NCI-H774 (cell line): ENCODE results near the gene NBEAL2.

ENCODE experiments used
- DNase-seq: peaks from one replicate; lab custom pipeline; 2025; lab: John Stamatoyannopoulos, UW

NBEAL2 gene

DNA sequence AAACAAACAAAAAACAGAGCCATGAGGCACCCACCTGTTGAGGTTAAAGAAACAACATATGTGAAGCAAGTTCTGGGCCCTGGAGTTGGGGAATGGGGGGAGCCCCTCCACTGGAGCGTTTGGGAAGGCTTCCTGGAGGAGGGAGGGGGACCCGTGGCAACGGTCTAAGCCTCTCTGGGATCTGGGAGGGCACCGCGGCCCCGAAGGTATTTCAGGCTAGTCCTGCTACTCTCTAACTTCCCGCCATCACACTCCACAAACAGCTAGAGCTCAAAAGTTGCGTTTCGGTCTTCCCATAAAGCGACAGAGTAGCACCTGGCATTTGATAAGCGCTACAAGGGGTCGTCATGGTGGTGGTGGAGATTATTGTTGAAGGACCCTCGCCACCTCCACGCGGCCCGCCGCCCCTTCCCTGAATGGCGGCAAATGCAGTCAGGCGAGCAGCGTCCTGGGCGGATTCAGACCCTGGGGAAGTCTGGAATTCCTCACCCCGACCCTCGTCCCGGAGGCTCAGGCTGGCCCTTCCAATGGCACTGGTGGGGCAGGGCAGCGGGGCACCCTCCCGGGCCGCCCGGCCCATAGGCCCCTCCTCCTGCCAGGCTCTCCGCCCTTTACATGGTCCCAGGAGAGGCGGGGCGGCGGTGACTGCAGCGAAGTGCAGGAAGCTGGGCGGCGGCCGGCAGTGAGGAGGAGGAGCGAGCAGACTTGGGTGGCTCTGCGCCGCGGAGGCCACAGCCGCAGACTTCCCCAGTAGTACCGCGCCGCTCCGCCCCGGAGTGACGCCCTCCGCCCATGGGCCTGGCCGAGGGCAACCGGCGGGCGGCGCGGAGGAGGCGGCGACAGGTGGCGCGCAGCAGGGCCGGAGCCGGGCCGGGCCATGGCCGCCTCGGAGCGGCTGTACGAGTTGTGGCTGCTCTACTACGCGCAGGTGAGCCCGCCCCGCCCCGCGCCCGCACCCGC lies at the start of gene NBEAL2:
Gene NBEAL2, plus strand, starts transcription at position 682 of the 960 bp plus-strand sequence. Its CDS starts 196 bp downstream, at position 878.
- peak; percentile 81 for DNase-seq

- DNase-seq, result no peak
Observed at GRCh38 chr3:46930166-46930944, 49.1 kb upstream of the NBEAL2 start.

DNA sequence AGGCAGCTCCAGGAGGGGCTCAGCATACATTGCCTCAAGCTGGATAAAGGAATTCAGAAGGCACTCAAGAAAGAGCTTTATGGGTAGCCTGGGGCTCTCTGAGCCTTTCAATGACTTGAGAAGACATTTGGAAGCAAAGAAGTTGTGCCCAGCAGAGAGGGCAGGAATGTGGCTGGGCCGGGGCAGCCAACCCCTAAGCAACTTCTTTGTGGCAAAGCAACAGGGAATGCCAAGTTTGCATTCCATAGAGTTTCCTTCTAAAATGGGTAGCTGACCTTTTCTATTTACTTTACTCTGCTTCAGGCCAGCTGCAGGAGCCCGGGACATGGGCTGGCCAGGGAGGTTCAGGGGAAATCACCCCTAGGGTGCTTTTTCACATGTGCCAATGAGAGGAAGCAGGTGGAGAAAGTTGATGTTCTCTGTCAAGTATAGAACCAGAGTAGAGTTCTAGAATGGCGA lies 48.5 kb upstream of the NBEAL2 start:
- DNase-seq, result no peak

- no peak for DNase-seq
Observed at GRCh38 chr3:46931631-46932331, 47.7 kb upstream of the NBEAL2 start.

GRCh38 chr3:46932455-46933225 lies 46.8 kb upstream of the NBEAL2 start:
- no peak for DNase-seq

GRCh38 chr3:46933261-46933660 lies 46.2 kb upstream of the NBEAL2 start:
- no peak for DNase-seq

DNA sequence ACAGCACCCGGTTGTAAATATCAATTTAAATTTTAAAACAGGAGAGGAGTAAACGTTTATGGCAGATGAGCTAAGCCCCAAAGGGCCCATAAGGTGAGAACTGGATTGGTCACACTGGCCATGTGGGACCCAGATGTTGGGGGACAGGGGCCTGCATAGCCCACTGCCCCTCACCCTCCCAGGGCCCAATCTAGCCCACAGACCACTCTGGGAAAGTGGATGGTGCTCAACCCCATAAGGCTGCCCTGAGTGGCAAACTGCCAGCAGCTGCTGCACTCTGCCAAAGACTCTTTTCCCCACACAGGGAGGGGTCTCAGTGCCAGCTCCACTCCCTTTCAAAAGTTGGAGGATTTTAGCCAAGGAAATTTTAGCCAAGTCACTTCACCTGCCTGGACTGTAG lies 45.4 kb upstream of the NBEAL2 start:
- no peak for DNase-seq

GRCh38 chr3:46934498-46935167 lies 44.8 kb upstream of the NBEAL2 start:
- no peak for DNase-seq

GRCh38 chr3:46935168-46935858 lies 44.2 kb upstream of the NBEAL2 start:
- DNase-seq, result no peak

- no peak for DNase-seq
Observed at GRCh38 chr3:46935989-46936558, 43.4 kb upstream of the NBEAL2 start.

GRCh38 chr3:46936733-46937250 lies 42.7 kb upstream of the NBEAL2 start:
- no peak for DNase-seq

DNA sequence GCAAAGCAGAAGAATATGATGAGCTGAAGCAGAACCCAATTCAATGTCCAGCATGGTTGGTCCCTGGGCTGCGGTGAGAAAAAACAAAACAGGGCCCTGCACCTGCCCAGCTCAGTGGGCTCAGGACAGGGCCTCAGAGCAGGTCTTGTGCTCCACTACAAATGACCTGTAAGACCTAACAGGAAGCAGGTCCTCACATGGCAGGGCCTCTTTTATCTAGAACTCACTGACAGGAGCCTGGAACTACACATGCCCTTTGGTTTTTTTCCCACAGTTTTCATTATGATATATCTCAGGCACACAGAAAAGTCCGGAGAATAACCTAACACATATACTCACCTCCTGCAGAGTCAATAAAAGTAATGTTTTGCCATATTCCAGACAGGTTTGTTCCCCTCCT lies 41.3 kb upstream of the NBEAL2 start:
- no peak for DNase-seq

- DNase-seq, result no peak
Observed at GRCh38 chr3:46939578-46940445, 39.7 kb upstream of the NBEAL2 start.

- DNase-seq, result no peak
Observed at GRCh38 chr3:46942076-46942475, 37.4 kb upstream of the NBEAL2 start.

DNA sequence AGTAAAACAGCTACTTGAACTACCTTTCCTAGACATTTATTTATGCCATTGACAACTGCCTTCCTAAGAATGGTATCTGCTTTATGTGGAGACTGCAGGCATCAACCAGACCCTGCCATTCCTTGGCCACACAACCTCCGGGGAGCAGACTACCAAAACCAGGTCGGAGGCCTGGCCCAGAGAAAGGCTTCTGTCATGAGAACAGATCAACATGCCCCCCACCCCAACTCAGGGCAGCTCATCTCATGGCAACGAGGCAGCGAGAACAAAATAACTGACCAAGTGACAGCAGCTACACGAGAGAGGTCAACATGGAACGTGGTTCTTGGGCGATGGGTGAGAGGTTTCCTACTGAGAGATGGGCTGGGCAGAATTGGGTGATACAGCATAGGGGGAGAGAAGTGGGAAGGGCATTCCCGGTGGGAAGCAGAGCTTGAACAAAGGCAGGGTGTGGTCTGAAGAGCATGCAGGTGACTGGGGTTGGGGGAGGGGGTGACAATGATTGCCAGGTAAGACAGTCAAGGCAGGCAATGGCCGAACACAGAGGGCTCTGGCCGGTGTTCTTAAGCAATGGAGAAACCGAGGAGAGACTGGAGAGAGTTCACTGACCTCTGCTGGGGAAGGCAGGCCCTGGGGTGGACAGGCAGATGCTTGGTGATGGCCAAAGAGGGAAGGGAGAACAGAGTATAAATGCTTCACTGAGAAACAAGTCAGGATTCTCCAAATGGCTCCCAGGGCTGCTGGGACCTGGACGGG lies 36.8 kb upstream of the NBEAL2 start:
- DNase-seq, result no peak

- DNase-seq, result no peak
Observed at GRCh38 chr3:46943237-46944187, 36.0 kb upstream of the NBEAL2 start.

DNA sequence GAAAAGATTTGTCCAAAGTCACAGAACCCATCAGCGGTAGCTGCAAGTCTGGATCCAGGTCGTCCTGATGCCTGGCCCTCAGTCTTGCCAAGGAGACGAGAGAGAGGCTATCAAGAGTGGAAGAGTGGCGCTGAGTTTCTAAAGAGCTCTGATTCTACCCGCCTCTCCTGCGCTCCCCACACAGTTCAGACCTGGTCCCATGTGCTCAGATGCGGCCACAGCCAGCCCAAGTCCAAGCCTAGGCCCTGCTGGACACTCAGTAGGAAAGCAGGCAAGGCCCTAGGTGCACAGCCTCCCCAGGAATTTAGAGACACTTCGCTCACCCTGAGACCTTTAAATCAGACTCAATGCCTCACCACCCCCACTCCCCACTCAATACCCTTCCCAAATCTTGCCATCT lies 35.3 kb upstream of the NBEAL2 start:
- DNase-seq, result no peak
